Colonic mucosa (tissue), 4 donors: ENCODE data around the gene TENM4. TPM values are rescaled to one million over a fixed set of nuclear protein-coding genes. Genes with fewer than 3 reads are reported as not detected.

Experiments
- DNase-seq: peaks from one replicate; pipeline ENCODE4 v3.0.0-alpha.2; 2020
- H3K27ac ChIP-seq: fragments of 200-600 bp; one replicate; pipeline ENCODE4 v1.8.0; 2021
- H3K27me3 ChIP-seq: fragments of 200-600 bp; one replicate; pipeline ENCODE4 v1.8.0; 2021
- H3K36me3 ChIP-seq: fragments of 200-600 bp; one replicate; pipeline ENCODE4 v1.8.0; 2021
- H3K4me1 ChIP-seq: fragments of 200-600 bp; one replicate; pipeline ENCODE4 v1.8.0; 2021; ENCODE audit warnings: mild to moderate bottlenecking
- H3K4me3 ChIP-seq: fragments of 200-600 bp; one replicate; pipeline ENCODE4 v1.8.0; 2021
- H3K9ac ChIP-seq, 2 donors: one replicate each; pipeline ENCODE4 v1.7.0; 2013; ENCODE audit warnings: control low read depth in 2 of 2, low read depth in 2 of 2, low read length in 2 of 2
- H3K9me3 ChIP-seq: fragments of 200-600 bp; one replicate; pipeline ENCODE4 v1.8.0; 2021
- CTCF ChIP-seq: fragments of 200-600 bp; IDR thresholded peaks from one replicate; pipeline ENCODE4 v1.8.0; 2022; ENCODE audit warnings: antibody characterized with exemption, mild to moderate bottlenecking
- intact Hi-C: fragments of 100-400 bp; cut with DNase I; formaldehyde crosslinking; loops from one replicate; pipeline ENCODE4 v1.14.1; 2022
- total RNA-seq, 2 donors: library from RNA; stranded (reverse); fragmentation: NEBNext Ultra II Directional in 1 of 2; extraction: Animal tissue kit (Norgen Biotek cat#: 25700) in 1 of 2; gene quantifications; one replicate each; pipeline ENCODE4 v1.2.1, GENCODE V29; 2021
- donor health status: healthy.
- donor health status: DM: no; HTN: no; CAD: no.
- donor health status: DM: no; HTN: no; CAD: no.

The TENM4 gene
- total RNA-seq, 2 donors from 2014 or later: 0.48 to 1.2 TPM

GRCh38 chr11:79090191-79090705, 350.6 kb downstream of the TENM4 start:
- Histone ChIP-seq H3K36me3 (no peaks in the 10 kb centered on the region), H3K4me3 (no peak overlapping the region), H3K4me1 (no peaks in the 10 kb centered on the region), H3K9me3 (no peaks in the 10 kb centered on the region), H3K27ac (no peak overlapping the region), H3K27me3 (no peaks in the 10 kb centered on the region), H3K9ac (no peak overlapping the region)
- no peak for DNase-seq
- TF ChIP-seq CTCF: no peak
- intact Hi-C loops: no loop called here

GRCh38 chr11:79089601-79090000, 351.2 kb downstream of the TENM4 start:
- Histone ChIP-seq H3K27me3 (no peaks in the 10 kb centered on the region), H3K4me1 (no peaks in the 10 kb centered on the region), H3K27ac (no peak overlapping the region), H3K36me3 (no peaks in the 10 kb centered on the region), H3K9me3 (no peaks in the 10 kb centered on the region), H3K4me3 (no peak overlapping the region), H3K9ac (no peak overlapping the region)
- no peak for DNase-seq
- intact Hi-C loops: no loop called here
- no peak for TF ChIP-seq CTCF

- Histone ChIP-seq H3K27me3 (no peaks in the 10 kb centered on the region), H3K9ac (no peak overlapping the region), H3K9me3 (no peaks in the 10 kb centered on the region), H3K4me3 (no peak overlapping the region), H3K4me1 (no peaks in the 10 kb centered on the region), H3K36me3 (no peaks in the 10 kb centered on the region), H3K27ac (no peak overlapping the region)
- intact Hi-C loops: no loop called here
- DNase-seq: no peak
- TF ChIP-seq CTCF: no peak
These were observed 351.9 kb downstream of the TENM4 start for GRCh38 chr11:79088967-79089366.

- intact Hi-C loops: no loop called here
These were observed 352.9 kb downstream of the TENM4 start for GRCh38 chr11:79087961-79088318.

GRCh38 chr11:79087238-79087960, 353.4 kb downstream of the TENM4 start:
- no peaks in the 10 kb centered on the region for H3K36me3 ChIP-seq
- H3K9me3 ChIP-seq: no peaks in the 10 kb centered on the region
- no peak overlapping the region for H3K4me3 ChIP-seq
- intact Hi-C loops: no loop called here
- H3K27ac ChIP-seq: no peak overlapping the region
- TF ChIP-seq CTCF: no peak
- no peaks in the 10 kb centered on the region for H3K27me3 ChIP-seq
- no peaks in the 10 kb centered on the region for H3K4me1 ChIP-seq
- H3K9ac ChIP-seq: no peak overlapping the region
- no peak for DNase-seq

More at GRCh38 chr11:79087961-79088318, 352.9 kb downstream of the TENM4 start:
- Histone ChIP-seq H3K27ac (no peak overlapping the region), H3K9me3 (no peaks in the 10 kb centered on the region), H3K4me3 (no peak overlapping the region), H3K36me3 (no peaks in the 10 kb centered on the region), H3K9ac (no peak overlapping the region), H3K27me3 (no peaks in the 10 kb centered on the region), H3K4me1 (no peaks in the 10 kb centered on the region)
- no peak for DNase-seq
- TF ChIP-seq CTCF: no peak
